Type B pancreatic cell (in vitro differentiated cells): Measurements from ENCODE around the gene MDM2. TPM values are rescaled to one million over a fixed set of nuclear protein-coding genes. Genes with fewer than 3 reads are reported as not detected.

ENCODE experiments used
- DNase-seq: peaks from one replicate; pipeline ENCODE4 v3.0.0; 2021; ENCODE audit warnings: mixed read lengths; ENCODE audit not compliant: unreplicated experiment; ENCODE audit errors: extremely low spot score
- H3K27ac Mint-ChIP-seq: 2 replicates; pipeline ENCODE4 v1.8.0; 2021; ENCODE audit warnings: mild to moderate bottlenecking, mixed read lengths
- H3K27me3 Mint-ChIP-seq: 2 replicates; pipeline ENCODE4 v1.8.0; 2021; ENCODE audit warnings: mixed read lengths
- H3K36me3 Mint-ChIP-seq: 2 replicates; pipeline ENCODE4 v1.8.0; 2021; ENCODE audit warnings: mixed read lengths
- H3K4me1 Mint-ChIP-seq: one replicate; pipeline ENCODE4 v1.8.0; 2021; ENCODE audit warnings: mixed read lengths; ENCODE audit not compliant: unreplicated experiment
- H3K4me3 Mint-ChIP-seq: 2 replicates; pipeline ENCODE4 v1.8.0; 2021; ENCODE audit warnings: mild to moderate bottlenecking, mixed read lengths
- H3K9me3 Mint-ChIP-seq: 2 replicates; pipeline ENCODE4 v1.8.0; 2021; ENCODE audit warnings: mixed read lengths
- CTCF ChIP-seq: fragments of 200-600 bp; sonication (generic); conservative IDR thresholded peaks from 2 replicates; pipeline ENCODE4 v1.5.0; 2021; ENCODE audit warnings: antibody characterized with exemption, mild to moderate bottlenecking
- total RNA-seq: library from RNA; stranded (reverse); gene quantifications from 2 replicates; pipeline ENCODE4 v1.2.1, GENCODE V29; 2021; ENCODE audit warnings: low replicate concordance

Gene MDM2
- total RNA-seq, 1 donor from 2014 or later: 162 TPM

- Mint-ChIP-seq H3K36me3 (no peaks in the 10 kb centered on the region), H3K27me3 (peaks cover 4% of the 10 kb centered on the region), H3K4me3 (no peak overlapping the region), H3K27ac (no peak overlapping the region), H3K4me1 (no peaks in the 10 kb centered on the region), H3K9me3 (no peaks in the 10 kb centered on the region)
- no peak for TF ChIP-seq CTCF
- no peak for DNase-seq
Observed at GRCh38 chr12:68851592-68852306, 43.8 kb downstream of the MDM2 start.

DNA sequence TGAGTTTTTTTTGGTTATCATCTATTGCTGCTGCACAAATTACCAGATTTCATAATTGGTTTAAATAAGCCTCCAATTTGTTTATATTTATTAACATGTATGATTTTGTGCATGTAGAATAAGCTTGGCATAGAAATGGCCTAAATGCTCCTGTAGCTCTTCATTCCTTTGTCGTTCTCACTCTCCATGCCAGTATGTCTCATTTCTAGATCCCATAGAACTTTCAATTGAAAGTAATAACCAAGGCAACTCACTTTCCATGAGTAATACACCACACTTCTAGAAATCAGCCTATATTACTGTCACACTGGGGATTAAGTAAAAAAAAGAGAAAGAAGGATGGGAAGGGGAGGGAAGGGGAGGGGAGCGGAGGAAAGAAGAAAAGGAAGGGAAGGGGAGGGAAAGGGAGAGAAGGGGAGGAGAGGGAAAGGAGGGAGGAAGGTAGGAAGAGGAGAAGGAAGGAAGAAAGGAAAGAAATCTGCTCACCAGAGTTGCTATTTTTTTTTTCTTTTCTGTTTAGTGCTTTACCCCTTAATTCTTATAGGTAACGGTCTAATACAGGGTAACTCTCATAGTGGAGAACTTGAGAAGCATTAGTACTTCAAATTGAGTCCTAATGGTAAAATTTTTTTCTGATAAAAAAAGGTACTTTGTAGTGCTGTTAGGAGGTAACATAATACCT, 45.6 kb downstream of the MDM2 start:
- no peak for TF ChIP-seq CTCF
- Mint-ChIP-seq H3K4me1 (no peaks in the 10 kb centered on the region), H3K4me3 (no peak overlapping the region), H3K36me3 (no peaks in the 10 kb centered on the region), H3K27me3 (peaks cover 4% of the 10 kb centered on the region), H3K27ac (no peak overlapping the region), H3K9me3 (no peaks in the 10 kb centered on the region)
- no peak for DNase-seq

GRCh38 chr12:68854078-68854468, 46.1 kb downstream of the MDM2 start:
- TF ChIP-seq CTCF: no peak
- Mint-ChIP-seq H3K36me3 (no peaks in the 10 kb centered on the region), H3K9me3 (no peaks in the 10 kb centered on the region), H3K4me1 (no peaks in the 10 kb centered on the region), H3K27ac (no peak overlapping the region), H3K4me3 (no peak overlapping the region), H3K27me3 (peaks cover 4% of the 10 kb centered on the region)
- DNase-seq: no peak

GRCh38 chr12:68854554-68854953, 46.6 kb downstream of the MDM2 start:
- no peaks in the 10 kb centered on the region for H3K9me3 Mint-ChIP-seq
- no peak overlapping the region for H3K27ac Mint-ChIP-seq
- no peaks in the 10 kb centered on the region for H3K36me3 Mint-ChIP-seq
- no peak for DNase-seq
- H3K4me3 Mint-ChIP-seq: no peak overlapping the region
- H3K4me1 Mint-ChIP-seq: no peaks in the 10 kb centered on the region
- H3K27me3 Mint-ChIP-seq: peaks cover 4% of the 10 kb centered on the region
- TF ChIP-seq CTCF: no peak

- no peaks in the 10 kb centered on the region for H3K36me3 Mint-ChIP-seq
- H3K4me1 Mint-ChIP-seq: no peaks in the 10 kb centered on the region
- no peaks in the 10 kb centered on the region for H3K9me3 Mint-ChIP-seq
- H3K27me3 Mint-ChIP-seq: peaks cover 4% of the 10 kb centered on the region
- no peak for TF ChIP-seq CTCF
- DNase-seq: no peak
- no peak overlapping the region for H3K4me3 Mint-ChIP-seq
- H3K27ac Mint-ChIP-seq: no peak overlapping the region
Observed at GRCh38 chr12:68855111-68855510, 47.1 kb downstream of the MDM2 start.
